Measurements from ENCODE around the gene STYX. TPM values are rescaled to one million over a fixed set of nuclear protein-coding genes. Genes with fewer than 3 reads are reported as not detected.
A peak's percentile ranks its signal among the peaks of the same experiment; 100 is the strongest.

Gene STYX
- total and polyA plus RNA-seq, 2 of the 4 experiments (the other 2 are of a cell fraction): 5.8 to 7.5 TPM

DNA sequence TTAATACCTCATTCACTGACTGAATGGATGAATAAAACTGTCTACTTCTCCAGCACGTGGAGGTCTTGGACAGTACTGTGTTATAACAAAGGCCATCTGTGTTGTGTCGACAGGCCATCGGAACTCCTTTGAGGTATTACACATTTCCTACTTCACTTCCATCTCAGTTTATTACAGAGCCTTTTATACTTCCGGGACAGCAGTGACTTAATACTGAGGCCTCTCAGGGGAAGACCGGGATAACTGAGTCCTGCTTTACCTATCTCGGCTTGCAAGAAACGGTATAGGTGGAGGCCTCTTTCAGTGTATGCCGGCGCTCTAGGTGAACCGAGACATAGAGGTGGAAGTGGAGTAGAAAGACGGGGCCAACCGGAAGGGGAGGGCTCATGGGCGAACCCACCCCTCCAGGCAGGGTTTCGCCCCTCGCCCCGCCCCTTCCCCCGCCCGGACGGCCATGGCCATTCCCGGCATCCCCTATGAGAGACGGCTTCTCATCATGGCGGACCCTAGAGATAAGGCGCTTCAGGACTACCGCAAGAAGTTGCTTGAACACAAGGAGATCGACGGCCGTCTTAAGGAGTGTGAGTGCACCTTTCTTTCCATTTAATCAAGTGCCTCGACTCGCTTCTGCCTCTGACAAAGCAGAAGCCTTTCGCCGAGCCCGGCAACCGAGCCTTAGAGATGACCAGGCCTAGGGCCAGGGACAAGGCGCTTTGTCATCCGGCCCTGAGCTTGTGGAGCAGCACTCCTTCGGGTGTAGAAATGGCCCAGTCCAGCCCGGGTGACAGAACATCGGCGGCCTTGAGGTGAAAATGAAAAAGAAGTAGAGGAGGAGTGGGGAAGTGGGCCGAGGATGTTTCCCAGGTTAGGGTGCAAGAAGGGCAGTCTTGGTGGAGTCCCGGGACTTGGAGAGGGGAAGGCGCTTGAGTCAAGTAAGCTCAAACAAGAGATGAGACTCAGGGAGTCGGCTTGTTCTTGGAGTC is 23.0 kb upstream of the STYX start, which contains the start of gene PSMC6:
TSS of gene PSMC6 (plus strand) at position 477 of the 983 bp plus-strand sequence. CDS start at position 497, 20 bp downstream.
- intact Hi-C loops (cut with micrococcal nuclease): no loop called here
- ATAC-seq (ENCODE audit: low read depth): peak; percentile 98
- H3K4me1 ChIP-seq (ENCODE audit: control insufficient read depth, insufficient read depth, low read length): peaks cover 4% of the 10 kb centered on the region
- WGBS, 2 experiments (ENCODE audit: extremely low coverage in 2 of 2, insufficient read length in 1 of 2): 0% methylated on average over 16 of the region's 43 CpGs; no CpG with 5 or more reads in 1 of the 2 experiments
- H3K9me1 ChIP-seq (ENCODE audit: insufficient read depth, low read length): peaks cover 2% of the 10 kb centered on the region; the same call in 1 of the 2 replicates
- H4K20me1 ChIP-seq (ENCODE audit: insufficient read depth, low read length): peaks cover 18% of the 10 kb centered on the region; the same call in 1 of the 2 replicates
- peak within 1 kb of the TSS; percentile 80 for H3K18ac ChIP-seq (ENCODE audit: low read depth, low read length)
- no TSS peak for BruUV-seq (replicated peaks)
- POLR2A ChIA-PET (ENCODE audit: unreplicated experiment): no interaction called here
- peak within 1 kb of the TSS; percentile 88 for H2AK9ac ChIP-seq (replicated peaks; ENCODE audit: low read depth, low read length, poor library complexity)
- H3K4ac ChIP-seq (ENCODE audit: low read depth, low read length): peak within 1 kb of the TSS; percentile 93
- H3K36me3 ChIP-seq (ENCODE audit: control insufficient read depth, insufficient read depth, low read length): peaks cover 8% of the 10 kb centered on the region
- peak within 1 kb of the TSS; percentile 86 for H4K91ac ChIP-seq (ENCODE audit: insufficient read depth, low read depth, low read length)
- no peaks in the 10 kb centered on the region for H3K9me3 ChIP-seq (ENCODE audit: control insufficient read depth, insufficient read depth, low read length)
- peak within 1 kb of the TSS; percentile 92 for H2AFZ ChIP-seq (replicated peaks; ENCODE audit: low read length, poor library complexity)
- peak within 1 kb of the TSS; percentile 96 for H4K5ac ChIP-seq (ENCODE audit: low read depth, low read length)
- dilution Hi-C loops (cut with HindIII; ENCODE audit: low sequenced_read_pairs, unreplicated experiment): no loop called here
- H2BK20ac ChIP-seq (ENCODE audit: low read depth, low read length): 0 out of 2 replicates have a peak within 1 kb of the TSS, but pooled peaks have one; percentile 0
- in situ Hi-C loops (cut with MboI; ENCODE audit: low sequenced_read_pairs): loop anchor here (25.0 kb wide), 1 partner anchor 695 kb away; no protein-coding TSS in a partner anchor
- peak within 1 kb of the TSS; percentile 99 for H3K4me2 ChIP-seq (ENCODE audit: low read depth, low read length)
- H2BK120ac ChIP-seq (ENCODE audit: low read depth, low read length): peak within 1 kb of the TSS; percentile 52
- H2BK5ac ChIP-seq (ENCODE audit: low read depth, low read length, poor library complexity, severe bottlenecking): peak within 1 kb of the TSS; percentile 88
- H3K23ac ChIP-seq (ENCODE audit: low read depth, low read length): peak within 1 kb of the TSS; percentile 93
- CTCF ChIA-PET: no interaction called here
- peak within 1 kb of the TSS; percentile 72 for H2AK5ac ChIP-seq (ENCODE audit: low read depth, low read length)
- peak within 1 kb of the TSS; percentile 98 for H3K27ac ChIP-seq (ENCODE audit: insufficient read depth, low read length)
- no peaks in the 10 kb centered on the region for H3K27me3 ChIP-seq (ENCODE audit: control insufficient read depth, insufficient read depth, low read length)
- H2BK15ac ChIP-seq (ENCODE audit: low read depth, low read length): peak within 1 kb of the TSS; percentile 46; the same call in 1 of the 3 replicates
- peak within 1 kb of the TSS; percentile 90 for H3K4me3 ChIP-seq (ENCODE audit: insufficient read depth, low read depth, low read length)
- H3K79me1 ChIP-seq (ENCODE audit: low read depth in 1 of 2, low read length in 2 of 2): peaks cover 2 to 38% of the 10 kb centered on the region in 2 experiments; a peak in 2 of 4 replicates
- H3K9ac ChIP-seq (ENCODE audit: low read depth, low read length): peak within 1 kb of the TSS; percentile 98
- peak; percentile 83 for DNase-seq
- H4K8ac ChIP-seq (ENCODE audit: low read depth in 2 of 2, low read length in 2 of 2): peak within 1 kb of the TSS; percentile 90 to 100
- H3K56ac ChIP-seq (ENCODE audit: extremely low read depth, insufficient read depth, low read length): peak within 1 kb of the TSS; percentile 95
- peak within 1 kb of the TSS; percentile 96 for H3K14ac ChIP-seq (replicated peaks; ENCODE audit: low read depth, low read length)
- TF ChIP-seq CHD1 (IDR thresholded peaks at IDR 0.05; ENCODE audit: low read depth, low read length): 0 out of 2 replicates have a peak, but pooled peaks have one; percentile 38
- TF ChIP-seq RFX5 (IDR thresholded peaks at IDR 0.05; ENCODE audit: low read depth, low read length): no peak
- no peak for TF ChIP-seq USF2 (IDR thresholded peaks at IDR 0.05; ENCODE audit: low read depth, low read length)
- TF ChIP-seq BHLHE40 (IDR thresholded peaks at IDR 0.05; ENCODE audit: low read depth, low read length): no peak
- TF ChIP-seq RAD21 (IDR thresholded peaks at IDR 0.05; ENCODE audit: low read length): no peak
- no peak for TF ChIP-seq RCOR1 (IDR thresholded peaks at IDR 0.05; ENCODE audit: insufficient replicate concordance, low read length)
- TF ChIP-seq POLR2A (IDR thresholded peaks at IDR 0.05; ENCODE audit: low read depth, low read length): peak; percentile 93
- no peak for TF ChIP-seq FOS (IDR thresholded peaks at IDR 0.05; ENCODE audit: low read depth, low read length)
- TF ChIP-seq MAFK (IDR thresholded peaks at IDR 0.05; ENCODE audit: low read depth, low read length): no peak
- TF ChIP-seq, protein P1, sequence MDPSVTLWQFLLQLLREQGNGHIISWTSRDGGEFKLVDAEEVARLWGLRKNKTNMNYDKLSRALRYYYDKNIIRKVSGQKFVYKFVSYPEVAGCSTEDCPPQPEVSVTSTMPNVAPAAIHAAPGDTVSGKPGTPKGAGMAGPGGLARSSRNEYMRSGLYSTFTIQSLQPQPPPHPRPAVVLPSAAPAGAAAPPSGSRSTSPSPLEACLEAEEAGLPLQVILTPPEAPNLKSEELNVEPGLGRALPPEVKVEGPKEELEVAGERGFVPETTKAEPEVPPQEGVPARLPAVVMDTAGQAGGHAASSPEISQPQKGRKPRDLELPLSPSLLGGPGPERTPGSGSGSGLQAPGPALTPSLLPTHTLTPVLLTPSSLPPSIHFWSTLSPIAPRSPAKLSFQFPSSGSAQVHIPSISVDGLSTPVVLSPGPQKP (IDR thresholded peaks at IDR 0.05; ENCODE audit: borderline replicate concordance, low read depth, low read length): no peak
- no peak for TF ChIP-seq CEBPB (IDR thresholded peaks at IDR 0.05; ENCODE audit: low read depth, low read length)
- no peak for TF ChIP-seq NFE2L2 (IDR thresholded peaks at IDR 0.05; ENCODE audit: low read depth, low read length)
- TF ChIP-seq SMC3 (IDR thresholded peaks at IDR 0.05; ENCODE audit: low read depth, low read length): no peak
